WI38 (cell line): ENCODE results near the gene MSL1.

Source experiments
- H3K4me3 ChIP-seq: 2 replicates; pipeline ENCODE4 v1.5.1; 2011; ENCODE audit warnings: low read depth, mild to moderate bottlenecking, control low read depth, low read length
- CTCF ChIP-seq: IDR thresholded peaks from 2 replicates; pipeline ENCODE4 v1.5.1; 2012; ENCODE audit warnings: low read depth, mild to moderate bottlenecking, control low read depth, low read length

The MSL1 gene

GRCh38 chr17:40121181-40122135 lies at the start of gene MSL1:
MSL1 (plus strand) TSS chr17:40121971; CDS start chr17:40122613, 642 bp downstream.
- TF ChIP-seq CTCF, result no peak
- H3K4me3 ChIP-seq, result peak within 1 kb of the TSS; percentile 95

DNA sequence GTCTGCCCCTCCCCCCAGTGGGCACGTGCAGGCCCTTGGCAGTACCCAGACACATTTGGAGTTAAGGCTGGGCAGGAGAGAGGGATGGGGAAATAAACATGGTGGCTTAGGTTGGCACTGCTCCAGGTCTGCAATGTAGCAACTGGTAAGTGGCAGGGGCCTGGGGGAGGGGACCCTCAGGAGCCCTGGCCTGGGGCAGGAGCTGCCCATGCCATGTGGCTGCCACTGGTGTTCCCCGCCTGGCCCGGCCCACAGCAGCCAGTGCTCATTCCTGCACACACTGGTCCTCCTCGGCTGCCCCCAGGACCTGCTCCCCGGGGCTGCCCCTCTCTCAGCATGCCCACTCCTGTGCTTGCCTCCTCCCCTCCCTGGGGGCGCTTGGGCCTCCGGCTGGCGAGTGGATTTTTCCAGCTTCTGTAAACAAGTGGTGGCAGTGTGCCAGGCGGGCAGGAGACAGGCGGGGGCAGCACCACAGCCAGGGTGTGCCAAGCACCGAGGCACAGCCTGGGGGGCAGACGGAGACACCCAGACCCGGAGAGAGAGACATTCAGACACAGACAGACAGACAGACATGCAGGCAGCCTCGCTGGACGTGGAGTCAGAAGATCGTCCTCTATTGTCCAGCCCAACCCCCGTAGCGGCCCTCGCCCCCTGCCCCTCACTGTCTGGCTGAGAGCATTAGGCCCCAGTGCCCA lies 49.6 kb upstream of the MSL1 start:
- no peak for TF ChIP-seq CTCF
- H3K4me3 ChIP-seq, result no peak overlapping the region

GRCh38 chr17:40072735-40073346 lies 48.9 kb upstream of the MSL1 start:
- TF ChIP-seq CTCF, result no peak
- no peak overlapping the region for H3K4me3 ChIP-seq

DNA sequence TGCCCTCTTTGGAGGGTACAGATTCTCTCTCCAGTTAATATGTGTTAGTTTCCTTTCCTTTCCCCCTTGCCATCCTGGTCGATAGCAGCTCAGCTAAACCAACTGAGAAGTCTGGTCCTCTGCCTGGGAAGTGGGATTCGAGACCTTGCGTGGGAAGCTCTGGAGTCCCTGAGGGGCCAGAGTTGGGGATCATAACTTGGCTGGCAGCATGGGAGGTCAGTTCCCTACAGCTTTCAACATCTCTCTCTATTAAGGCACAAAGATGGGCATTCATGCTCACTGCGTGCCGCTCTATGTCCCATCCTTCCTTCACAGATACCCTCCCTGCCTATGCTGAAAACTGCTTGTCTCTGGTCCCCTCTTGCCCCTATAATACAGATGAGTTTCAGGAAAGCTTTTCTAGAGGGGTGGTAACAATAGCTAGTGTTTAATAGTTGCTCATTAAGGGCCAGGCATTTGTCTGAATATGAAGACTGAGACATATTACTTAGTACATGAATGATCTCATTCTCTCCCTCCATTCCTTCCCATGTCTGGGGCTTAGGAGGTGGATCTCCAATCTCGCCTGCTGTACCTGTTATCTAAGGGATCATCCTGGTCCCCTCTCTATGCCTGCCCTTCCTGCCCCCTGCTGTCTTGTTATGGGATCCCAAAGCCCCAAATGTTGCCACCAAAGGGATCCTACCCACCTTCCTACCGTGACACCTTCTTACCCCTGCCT lies 48.2 kb upstream of the MSL1 start:
- no peak overlapping the region for H3K4me3 ChIP-seq
- no peak for TF ChIP-seq CTCF

GRCh38 chr17:40074175-40074512 lies 47.6 kb upstream of the MSL1 start:
- no peak overlapping the region for H3K4me3 ChIP-seq
- TF ChIP-seq CTCF, result no peak

DNA sequence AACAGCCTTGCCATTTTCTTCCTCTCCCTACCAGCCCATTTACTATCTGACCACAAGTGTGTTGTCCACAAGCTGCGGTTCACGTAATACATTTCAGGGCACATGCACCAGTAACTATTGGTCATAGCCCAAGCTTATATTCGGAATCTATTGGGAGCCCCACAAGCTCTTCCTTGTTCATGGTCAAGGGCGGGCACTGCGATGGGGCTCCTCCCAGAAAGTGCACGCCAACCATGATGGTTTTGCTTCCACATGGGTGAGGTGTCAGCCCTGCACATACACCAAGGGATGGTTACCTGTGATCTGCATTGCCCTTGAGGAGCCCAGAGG lies 46.9 kb upstream of the MSL1 start:
- H3K4me3 ChIP-seq, result no peak overlapping the region
- no peak for TF ChIP-seq CTCF
